H1 (cell line): ENCODE data around the gene MPPED2. TPM values are rescaled to one million over a fixed set of nuclear protein-coding genes. Genes with fewer than 3 reads are reported as not detected.

Source experiments
- CTCF ChIA-PET: fragments of 300-600 bp; sonication (Branson Sonifier 250); formaldehyde crosslinking; loops from one replicate; lab custom pipeline; 2021; ENCODE audit not compliant: partially characterized antibody; lab: Charles Lee
- POLR2A ChIA-PET: fragments of 300-600 bp; sonication (Branson Sonifier 250); formaldehyde crosslinking; loops from one replicate; lab custom pipeline; 2021; ENCODE audit warnings: inconsistent platforms; ENCODE audit not compliant: partially characterized antibody; lab: Charles Lee
- DNase-seq, 2 experiments: peaks; one replicate each; pipeline versions ENCODE4 v3.0.0 to v3.0.0-alpha.2; 2010 to 2022; ENCODE audit warnings: low spot score in 2 of 2, low read depth in 1 of 2, mixed read lengths in 1 of 2
- FAIRE-seq: peaks from 2 replicates; lab custom pipeline; 2011; peaks lifted over from hg19 to GRCh38; lab: Jason Lieb, UNC
- H2AFZ ChIP-seq: 2 replicates; pipeline ENCODE4 v1.8.1; 2012; ENCODE audit warnings: low read length, inconsistent platforms
- H2AK5ac ChIP-seq: 2 replicates; pipeline ENCODE4 v1.6.1; 2013; ENCODE audit warnings: low read depth, low read length
- H2BK120ac ChIP-seq: replicated peaks from 2 replicates; pipeline ENCODE3; 2013; ENCODE audit warnings: low read depth, low read length, inconsistent platforms
- H2BK12ac ChIP-seq: 2 replicates; pipeline ENCODE4 v1.6.1; 2013; ENCODE audit warnings: low read depth, low read length
- H2BK15ac ChIP-seq: 2 replicates; pipeline ENCODE4 v1.6.1; 2013; ENCODE audit warnings: low read length
- H2BK20ac ChIP-seq: 2 replicates; pipeline ENCODE4 v1.6.1; 2013; ENCODE audit warnings: low read length
- H2BK5ac ChIP-seq: 2 replicates; pipeline ENCODE4 v1.6.1; 2013; ENCODE audit warnings: low read depth, low read length
- H3K14ac ChIP-seq: 2 replicates; pipeline ENCODE4 v1.6.1; 2013; ENCODE audit warnings: inconsistent platforms; ENCODE audit not compliant: insufficient read length
- H3K18ac ChIP-seq: 2 replicates; pipeline ENCODE4 v1.6.1; 2013; ENCODE audit warnings: low read length; ENCODE audit errors: extremely low read depth
- H3K23ac ChIP-seq: 2 replicates; pipeline ENCODE4 v1.6.1; 2013; ENCODE audit warnings: inconsistent platforms; ENCODE audit not compliant: insufficient read length
- H3K23me2 ChIP-seq: 2 replicates; pipeline ENCODE4 v1.6.1; 2013; ENCODE audit warnings: low read depth, low read length
- H3K27ac ChIP-seq: 2 replicates; pipeline ENCODE4 v1.6.1; 2011; ENCODE audit warnings: low read depth, low read length, inconsistent platforms
- H3K27me3 ChIP-seq, 4 experiments: replicated peaks in 1 of 4; 1 replicate in 1 of 4; 2 replicates in 3 of 4; pipeline versions ENCODE4 v1.6.1 to v1.8.1; 2011 to 2013; ENCODE audit warnings: low read length in 3 of 4, mild to moderate bottlenecking in 3 of 4, inconsistent platforms in 2 of 4, mixed read lengths in 2 of 4, moderate library complexity in 1 of 4; ENCODE audit not compliant: control insufficient read depth in 3 of 4, insufficient read depth in 3 of 4; ENCODE audit errors: extremely low read depth in 1 of 4
- H3K36me3 ChIP-seq, 4 experiments: 2 replicates each; pipeline versions ENCODE4 v1.6.1 to v1.8.1; 2011 to 2013; ENCODE audit warnings: mild to moderate bottlenecking in 4 of 4, low read length in 3 of 4, moderate library complexity in 2 of 4, control low read depth in 1 of 4, inconsistent platforms in 1 of 4; ENCODE audit not compliant: insufficient read depth in 4 of 4, control insufficient read depth in 2 of 4
- H3K4ac ChIP-seq: replicated peaks from 2 replicates; pipeline ENCODE3; 2013; ENCODE audit warnings: low read length, low read depth, mixed read lengths, inconsistent platforms; ENCODE audit not compliant: insufficient read length
- H3K4me1 ChIP-seq, 4 experiments: replicated peaks in 1 of 4; 1 replicate in 1 of 4; 2 replicates in 3 of 4; pipeline versions ENCODE4 v1.6.1 to v1.8.1; 2011 to 2013; ENCODE audit warnings: low read length in 3 of 4, inconsistent platforms in 2 of 4, mixed read lengths in 1 of 4; ENCODE audit not compliant: insufficient read depth in 4 of 4, control insufficient read depth in 3 of 4
- H3K4me2 ChIP-seq, 2 experiments: 2 replicates each; pipeline versions ENCODE4 v1.6.1 to v1.8.1; 2011 to 2013; ENCODE audit warnings: low read depth in 2 of 2, low read length in 2 of 2, control low read depth in 1 of 2, inconsistent platforms in 1 of 2, mild to moderate bottlenecking in 1 of 2; ENCODE audit not compliant: insufficient read depth in 1 of 2
- H3K4me3 ChIP-seq, 4 experiments: fragments of 200-600, 300-600 bp in 1 of 4; sonication (generic), shearing (Covaris generic), sonication (Bioruptor Twin) in 1 of 4; 2 replicates each; pipeline versions ENCODE4 v1.5.1 to v1.8.1; 2011 to 2016; ENCODE audit warnings: low read length in 4 of 4, low read depth in 3 of 4, control low read depth in 2 of 4, inconsistent platforms in 2 of 4, mild to moderate bottlenecking in 2 of 4, mixed read lengths in 1 of 4, moderate library complexity in 1 of 4; ENCODE audit not compliant: insufficient read depth in 2 of 4; ENCODE audit errors: extremely low read depth in 1 of 4
- H3K56ac ChIP-seq: replicated peaks from 2 replicates; pipeline ENCODE3; 2013; ENCODE audit warnings: low read depth, mild to moderate bottlenecking, mixed read lengths, low read length, inconsistent platforms; ENCODE audit not compliant: insufficient read length
- H3K79me1 ChIP-seq: 2 replicates; pipeline ENCODE4 v1.6.1; 2013; ENCODE audit warnings: low read depth, low read length, control low read depth
- H3K79me2 ChIP-seq, 2 experiments: 2 replicates each; pipeline versions ENCODE4 v1.6.1 to v1.8.1; 2012 to 2013; ENCODE audit warnings: low read length in 2 of 2, mild to moderate bottlenecking in 2 of 2, inconsistent platforms in 1 of 2; ENCODE audit not compliant: insufficient read depth in 2 of 2, control insufficient read depth in 1 of 2
- H3K9ac ChIP-seq, 4 experiments: replicated peaks in 1 of 4; 1 replicate in 1 of 4; 2 replicates in 3 of 4; pipeline versions ENCODE4 v1.6.1 to v1.8.1; 2011 to 2013; ENCODE audit warnings: low read depth in 3 of 4, low read length in 3 of 4, control low read depth in 2 of 4, mild to moderate bottlenecking in 2 of 4, moderate library complexity in 2 of 4, inconsistent platforms in 1 of 4; ENCODE audit errors: extremely low read depth in 1 of 4
- H3K9me3 ChIP-seq, 2 experiments: 2 replicates each; pipeline versions ENCODE4 v1.6.1 to v1.8.1; 2012 to 2013; ENCODE audit warnings: mild to moderate bottlenecking in 2 of 2, moderate library complexity in 2 of 2, control low read depth in 1 of 2, inconsistent platforms in 1 of 2, low read depth in 1 of 2, low read length in 1 of 2, mixed read lengths in 1 of 2; ENCODE audit not compliant: insufficient read depth in 2 of 2
- H4K20me1 ChIP-seq, 2 experiments: replicated peaks in 1 of 2; 2 replicates each; pipeline versions ENCODE3 to v1.8.1; 2011 to 2013; ENCODE audit warnings: inconsistent platforms in 2 of 2, low read length in 2 of 2, mild to moderate bottlenecking in 1 of 2; ENCODE audit not compliant: insufficient read depth in 2 of 2, control insufficient read depth in 1 of 2
- H4K5ac ChIP-seq: 2 replicates; pipeline ENCODE4 v1.6.1; 2013; ENCODE audit warnings: low read length, low read depth, mixed read lengths, inconsistent platforms; ENCODE audit not compliant: insufficient read length
- H4K8ac ChIP-seq: 2 replicates; pipeline ENCODE4 v1.8.0; 2013; ENCODE audit warnings: mild to moderate bottlenecking, moderate library complexity, low read length, inconsistent platforms; ENCODE audit not compliant: insufficient read depth; ENCODE audit errors: extremely low read depth
- H4K91ac ChIP-seq: replicated peaks from 2 replicates; pipeline ENCODE3; 2013; ENCODE audit warnings: low read length, mixed read lengths, inconsistent platforms; ENCODE audit not compliant: insufficient read length
- BRCA1 ChIP-seq: IDR thresholded peaks from 2 replicates; pipeline ENCODE4 v1.6.1; 2012; ENCODE audit warnings: low read depth, low read length, improper control_type of control experiment
- CTBP2 ChIP-seq: IDR thresholded peaks from 2 replicates; pipeline ENCODE4 v1.7.0; 2011; ENCODE audit warnings: borderline replicate concordance, mild to moderate bottlenecking, moderate library complexity, mixed read lengths, low read length; ENCODE audit not compliant: insufficient read depth, insufficient read length
- POLR2A ChIP-seq, 2 experiments: IDR thresholded peaks; 1 replicate in 1 of 2; 2 replicates in 1 of 2; pipeline ENCODE4 v1.6.1; 2011; ENCODE audit warnings: low read depth in 2 of 2, low read length in 2 of 2, mild to moderate bottlenecking in 2 of 2; ENCODE audit errors: control extremely low read depth in 1 of 2
- POLR2AphosphoS5 ChIP-seq: IDR thresholded peaks from 2 replicates; pipeline ENCODE4 v1.6.1; 2011; ENCODE audit warnings: low read depth, low read length
- RFX5 ChIP-seq: IDR thresholded peaks from 2 replicates; pipeline ENCODE4 v1.6.1; 2011; ENCODE audit warnings: low read depth, low read length, improper control_type of control experiment, borderline replicate concordance
- SAP30 ChIP-seq: fragments of 300-600 bp; sonication (generic); IDR thresholded peaks from 2 replicates; pipeline ENCODE4 v1.7.1; 2012; ENCODE audit warnings: low read length, moderate library complexity, mild to moderate bottlenecking, inconsistent platforms; ENCODE audit not compliant: insufficient read depth, insufficient replicate concordance
- SP1 ChIP-seq: IDR thresholded peaks from 2 replicates; pipeline ENCODE4 v1.6.1; 2011; ENCODE audit warnings: low read depth, low read length
- SUZ12 ChIP-seq: fragments of 200-600 bp; sonication (generic); IDR thresholded peaks from 2 replicates; pipeline ENCODE4 v1.6.1; 2012; ENCODE audit warnings: mild to moderate bottlenecking, inconsistent platforms, low read length, moderate library complexity, mixed read lengths
- WGBS, 2 experiments: shearing (Covaris generic) in 1 of 2; methylation state at CpG; one replicate each; pipeline versions ENCODE4 v1.1.6 to v1.1.7; 2013 to 2015; ENCODE audit warnings: low lambda C conversion rate in 2 of 2, mixed read lengths in 2 of 2, inconsistent platforms in 1 of 2, low coverage in 1 of 2, missing lambda C conversion rate in 1 of 2; ENCODE audit not compliant: insufficient replicate concordance in 2 of 2, insufficient coverage in 1 of 2, insufficient read length in 1 of 2; ENCODE audit errors: extremely low coverage in 1 of 2, missing lambda C conversion rate in 1 of 2; 5-methylcytosine and 5-hydroxymethylcytosine counted together
- polyA plus RNA-seq, 7 experiments: library from polyadenylated mRNA; depleted of rRNA in 3 of 7; stranded (reverse) in 5 of 7; unstranded in 2 of 7; fragments of >200 nt in 5 of 7; fragments of 200-250 nt in 2 of 7; gene quantifications; 1 replicate in 5 of 7; 2 replicates in 1 of 7; 4 replicates in 1 of 7; pipeline versions ENCODE4 v1.2.1 to v1.2.3, GENCODE V29; 2011 to 2013; ENCODE audit warnings: missing spikeins in 2 of 7, mixed read lengths in 2 of 7
- total RNA-seq: library from RNA; stranded (reverse); fragmentation: NEBNext Ultra II Directional; extraction: Animal tissue kit (Norgen Biotek cat#: 25700); gene quantifications from 2 replicates; pipeline ENCODE4 v1.2.1, GENCODE V29; 2021
- TF ChIP-seq, protein P1 (sequence below), 3 experiments: IDR thresholded peaks; 1 replicate in 2 of 3; 2 replicates in 1 of 3; pipeline versions ENCODE4 v1.5.1 to v1.6.1; 2011; ENCODE audit warnings: low read length in 3 of 3, mild to moderate bottlenecking in 3 of 3, inconsistent platforms in 2 of 3, low read depth in 1 of 3, moderate library complexity in 1 of 3; ENCODE audit not compliant: insufficient read depth in 1 of 3; ENCODE audit errors: control extremely low read depth in 1 of 3
- TF ChIP-seq, protein P2 (sequence below): IDR thresholded peaks from 2 replicates; pipeline ENCODE4 v1.6.1; 2011; ENCODE audit warnings: low read length, improper control_type of control experiment

The MPPED2 gene
- total and polyA plus RNA-seq, 2 of the 8 experiments (the other 6 are each of a cell fraction or from before 2014, with no cell fraction given): 1.3 to 3.5 TPM

DNA sequence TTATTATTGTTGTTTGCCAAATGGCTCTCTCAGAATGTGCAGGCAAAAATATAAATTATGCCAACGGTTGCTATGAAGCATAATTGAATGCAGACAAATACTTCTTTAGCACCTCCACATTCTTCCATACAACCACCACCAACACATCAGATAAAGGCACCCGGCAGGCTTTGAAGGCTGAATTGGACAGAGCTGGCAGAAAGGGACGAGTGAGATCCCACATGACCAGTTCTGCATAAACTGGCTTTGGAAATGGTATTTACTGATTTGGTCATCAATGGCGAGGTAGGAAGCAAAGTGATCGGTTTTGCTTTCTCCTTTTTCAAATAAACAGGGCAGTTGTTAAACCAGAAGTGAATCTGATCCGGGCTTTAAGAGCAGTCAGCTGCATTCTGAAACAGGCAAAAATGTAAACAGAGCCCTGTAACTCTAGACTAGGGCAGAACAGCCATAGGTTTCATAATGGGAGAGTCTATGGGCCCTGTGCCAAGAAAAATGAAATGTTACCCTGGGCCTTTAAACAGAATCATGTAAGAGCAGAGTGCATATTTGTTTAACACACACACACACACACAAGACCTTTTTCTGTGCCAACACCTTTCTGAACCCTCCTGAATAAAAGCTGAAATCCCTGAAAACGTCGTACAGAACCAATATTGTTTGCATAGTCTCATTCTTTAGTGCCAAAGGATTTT is 97.7 kb downstream of the MPPED2 start:
- no peaks in the 10 kb centered on the region for H3K23me2 ChIP-seq
- no peak overlapping the region for H2BK20ac ChIP-seq
- no peak overlapping the region for H3K4me2 ChIP-seq
- no peak overlapping the region for H2BK120ac ChIP-seq
- no peaks in the 10 kb centered on the region for H3K79me1 ChIP-seq
- DNase-seq (no peak), FAIRE-seq (no peak)
- no peaks in the 10 kb centered on the region for H3K9me3 ChIP-seq
- no peaks in the 10 kb centered on the region for H3K4me1 ChIP-seq
- ChIA-PET POLR2A (no interaction called here), CTCF (interaction anchor here (0.7 to 0.9 kb wide), 3 partner anchors 22 to 428 kb away, joined by 3 read pairs; no protein-coding TSS in a partner anchor)
- H2BK15ac ChIP-seq: no peak overlapping the region
- H4K5ac ChIP-seq: no peak overlapping the region
- H3K18ac ChIP-seq: no peak overlapping the region
- no peak overlapping the region for H3K4me3 ChIP-seq
- H3K56ac ChIP-seq: no peak overlapping the region
- H3K9ac ChIP-seq: no peak overlapping the region
- H2AFZ ChIP-seq: no peak overlapping the region
- H3K14ac ChIP-seq: no peak overlapping the region
- H4K91ac ChIP-seq: no peak overlapping the region
- H4K20me1 ChIP-seq: no peaks in the 10 kb centered on the region
- no peak overlapping the region for H2AK5ac ChIP-seq
- no peak overlapping the region for H4K8ac ChIP-seq
- H2BK5ac ChIP-seq: no peak overlapping the region
- no peaks in the 10 kb centered on the region for H3K79me2 ChIP-seq
- no peak overlapping the region for H3K23ac ChIP-seq
- WGBS, 2 experiments: 84% methylated on average over 8 of the region's 8 CpGs; no CpG with 5 or more reads in 1 of the 2 experiments
- H3K27ac ChIP-seq: no peak overlapping the region
- no peaks in the 10 kb centered on the region for H3K36me3 ChIP-seq
- H3K4ac ChIP-seq: no peak overlapping the region
- no peaks in the 10 kb centered on the region for H3K27me3 ChIP-seq
- no peak overlapping the region for H2BK12ac ChIP-seq
- TF ChIP-seq, protein P1, sequence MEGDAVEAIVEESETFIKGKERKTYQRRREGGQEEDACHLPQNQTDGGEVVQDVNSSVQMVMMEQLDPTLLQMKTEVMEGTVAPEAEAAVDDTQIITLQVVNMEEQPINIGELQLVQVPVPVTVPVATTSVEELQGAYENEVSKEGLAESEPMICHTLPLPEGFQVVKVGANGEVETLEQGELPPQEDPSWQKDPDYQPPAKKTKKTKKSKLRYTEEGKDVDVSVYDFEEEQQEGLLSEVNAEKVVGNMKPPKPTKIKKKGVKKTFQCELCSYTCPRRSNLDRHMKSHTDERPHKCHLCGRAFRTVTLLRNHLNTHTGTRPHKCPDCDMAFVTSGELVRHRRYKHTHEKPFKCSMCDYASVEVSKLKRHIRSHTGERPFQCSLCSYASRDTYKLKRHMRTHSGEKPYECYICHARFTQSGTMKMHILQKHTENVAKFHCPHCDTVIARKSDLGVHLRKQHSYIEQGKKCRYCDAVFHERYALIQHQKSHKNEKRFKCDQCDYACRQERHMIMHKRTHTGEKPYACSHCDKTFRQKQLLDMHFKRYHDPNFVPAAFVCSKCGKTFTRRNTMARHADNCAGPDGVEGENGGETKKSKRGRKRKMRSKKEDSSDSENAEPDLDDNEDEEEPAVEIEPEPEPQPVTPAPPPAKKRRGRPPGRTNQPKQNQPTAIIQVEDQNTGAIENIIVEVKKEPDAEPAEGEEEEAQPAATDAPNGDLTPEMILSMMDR (IDR thresholded peaks at IDR 0.05; ENCODE audit: control extremely low read depth in 1 of 3, insufficient read depth in 1 of 3, low read depth in 1 of 3, low read length in 3 of 3): no peak
- no peak for TF ChIP-seq SP1
- TF ChIP-seq SUZ12: no peak
- no peak for TF ChIP-seq POLR2AphosphoS5
- TF ChIP-seq RFX5: no peak
- TF ChIP-seq BRCA1: no peak
- TF ChIP-seq SAP30: no peak
- no peak for TF ChIP-seq POLR2A (IDR thresholded peaks at IDR 0.05; ENCODE audit: control extremely low read depth in 1 of 2, low read depth in 2 of 2, low read length in 2 of 2)
- no peak for TF ChIP-seq CTBP2
- TF ChIP-seq, protein P2, sequence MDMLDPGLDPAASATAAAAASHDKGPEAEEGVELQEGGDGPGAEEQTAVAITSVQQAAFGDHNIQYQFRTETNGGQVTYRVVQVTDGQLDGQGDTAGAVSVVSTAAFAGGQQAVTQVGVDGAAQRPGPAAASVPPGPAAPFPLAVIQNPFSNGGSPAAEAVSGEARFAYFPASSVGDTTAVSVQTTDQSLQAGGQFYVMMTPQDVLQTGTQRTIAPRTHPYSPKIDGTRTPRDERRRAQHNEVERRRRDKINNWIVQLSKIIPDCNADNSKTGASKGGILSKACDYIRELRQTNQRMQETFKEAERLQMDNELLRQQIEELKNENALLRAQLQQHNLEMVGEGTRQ: no peak
